ENCODE data around the gene CSAD.

Gene CSAD

GRCh38 chr12:53198486-53199110 is 17.9 kb upstream of the CSAD start:
- DNase-seq (ENCODE audit: low read depth), result no peak
- no peak overlapping the region for H3K4me3 ChIP-seq (replicated peaks; ENCODE audit: low read depth, low read length)
- no peak for TF ChIP-seq CTCF (IDR thresholded peaks at IDR 0.05; ENCODE audit: low read length, missing control alignments)

- no peak for DNase-seq (ENCODE audit: low read depth)
- no peak overlapping the region for H3K4me3 ChIP-seq (replicated peaks; ENCODE audit: low read depth, low read length)
- TF ChIP-seq CTCF (IDR thresholded peaks at IDR 0.05; ENCODE audit: low read length, missing control alignments), result no peak
Observed at GRCh38 chr12:53197011-53197640, 16.4 kb upstream of the CSAD start.

GRCh38 chr12:53196486-53196885 is 15.8 kb upstream of the CSAD start:
- H3K4me3 ChIP-seq (replicated peaks; ENCODE audit: low read depth, low read length), result no peak overlapping the region
- DNase-seq (ENCODE audit: low read depth), result no peak
- no peak for TF ChIP-seq CTCF (IDR thresholded peaks at IDR 0.05; ENCODE audit: low read length, missing control alignments)

- TF ChIP-seq CTCF (IDR thresholded peaks at IDR 0.05; ENCODE audit: low read length, missing control alignments), result no peak
- DNase-seq (ENCODE audit: low read depth), result no peak
- H3K4me3 ChIP-seq (replicated peaks; ENCODE audit: low read depth, low read length), result no peak overlapping the region
Observed at GRCh38 chr12:53195516-53196420, 15.0 kb upstream of the CSAD start.

GRCh38 chr12:53194973-53195372 is 14.2 kb upstream of the CSAD start:
- no peak for DNase-seq (ENCODE audit: low read depth)
- no peak for TF ChIP-seq CTCF (IDR thresholded peaks at IDR 0.05; ENCODE audit: low read length, missing control alignments)
- H3K4me3 ChIP-seq (replicated peaks; ENCODE audit: low read depth, low read length), result no peak overlapping the region

GRCh38 chr12:53193985-53194716 is 13.4 kb upstream of the CSAD start:
- TF ChIP-seq CTCF (IDR thresholded peaks at IDR 0.05; ENCODE audit: low read length, missing control alignments), result no peak
- DNase-seq (ENCODE audit: low read depth), result no peak
- H3K4me3 ChIP-seq (replicated peaks; ENCODE audit: low read depth, low read length), result no peak overlapping the region

All from fibroblast of pulmonary artery (primary cell).